K562 (cell line): ENCODE results near the gene SFMBT2. TPM values are rescaled to one million over a fixed set of nuclear protein-coding genes. Genes with fewer than 3 reads are reported as not detected.

Experiments
- ATAC-seq: fragments of 200-7000 bp; cut with Tn5 transposase; 3 replicates; pipeline ENCODE4 v1.9.1; 2020; ENCODE audit warnings: moderate library complexity
- BruUV-seq: library from RNA; stranded (reverse); fragments of 400-500 nt; replicated peaks from 2 replicates; lab custom pipeline; 2021; lab: Mats Ljungman, UMichigan
- CTCF ChIA-PET: fragments of 300-600 bp; formaldehyde crosslinking; extraction: SDS; loops from one replicate; lab custom pipeline; 2021; ENCODE audit warnings: low intra/inter-chr PET ratio; lab: Yijun Ruan, JAX
- POLR2A ChIA-PET: fragments of 300-600, 350-650 bp; sonication (Branson Sonifier 250); formaldehyde crosslinking; extraction: SDS; loops from one replicate; lab custom pipeline; 2021; ENCODE audit warnings: antibody characterized with exemption, inconsistent platforms; lab: Yijun Ruan, JAX
- DNase-seq, 4 experiments: peaks; one replicate each; pipeline versions ENCODE4 v3.0.0 to v3.0.0-alpha.2; 2011 to 2018; ENCODE audit warnings: low spot score in 3 of 4, mixed read lengths in 3 of 4; ENCODE audit errors: extremely low read depth in 1 of 4
- FAIRE-seq: peaks from 2 replicates; lab custom pipeline; 2011; peaks lifted over from hg19 to GRCh38; lab: Jason Lieb, UNC
- H2AFZ ChIP-seq: 2 replicates; pipeline ENCODE4 v1.6.0; 2011; ENCODE audit warnings: low read depth, low read length, control low read depth, inconsistent platforms
- H3K27ac ChIP-seq: fragments of 200-600 bp; 3 replicates; pipeline ENCODE4 v1.8.0; 2011; ENCODE audit warnings: low read depth, mild to moderate bottlenecking, control low read depth, inconsistent platforms, low read length, moderate library complexity, mixed read lengths; ENCODE audit errors: extremely low read depth
- H3K27me3 ChIP-seq, 2 experiments: fragments of 300-600 bp in 1 of 2; 2 replicates in 1 of 2; 3 replicates in 1 of 2; pipeline versions ENCODE4 v1.6.0 to v1.8.0; 2011; ENCODE audit warnings: inconsistent platforms in 2 of 2, low read length in 2 of 2, mild to moderate bottlenecking in 1 of 2, mixed read lengths in 1 of 2, moderate library complexity in 1 of 2; ENCODE audit not compliant: control insufficient read depth in 2 of 2, insufficient read depth in 2 of 2
- H3K36me3 ChIP-seq: fragments of 300-600 bp; 3 replicates; pipeline ENCODE4 v1.8.0; 2011; ENCODE audit warnings: mild to moderate bottlenecking, low read length, inconsistent platforms; ENCODE audit not compliant: control insufficient read depth, insufficient read depth
- H3K4me1 ChIP-seq, 2 experiments: fragments of 200-600 bp in 1 of 2; replicated peaks in 1 of 2; 2 replicates in 1 of 2; 3 replicates in 1 of 2; pipeline versions ENCODE4 v1.5.1 to v1.8.0; 2011; ENCODE audit warnings: inconsistent platforms in 2 of 2, low read length in 2 of 2, mild to moderate bottlenecking in 1 of 2, mixed read lengths in 1 of 2, moderate library complexity in 1 of 2; ENCODE audit not compliant: control insufficient read depth in 2 of 2, insufficient read depth in 2 of 2
- H3K4me2 ChIP-seq: 2 replicates; pipeline ENCODE4 v1.6.1; 2011; ENCODE audit warnings: low read length, control low read depth, inconsistent platforms, mixed read lengths; ENCODE audit not compliant: insufficient read depth
- H3K4me3 ChIP-seq: fragments of 200-600 bp; sonication (generic), shearing (Covaris generic); 2 replicates; pipeline ENCODE4 v1.5.1; 2016; ENCODE audit warnings: control low read depth, inconsistent platforms
- H3K79me2 ChIP-seq: fragments of 200-600 bp; 3 replicates; pipeline ENCODE4 v1.8.0; 2011; ENCODE audit warnings: low read length, inconsistent platforms; ENCODE audit not compliant: control insufficient read depth, insufficient read depth
- H3K9ac ChIP-seq, 2 experiments: 2 replicates each; pipeline versions ENCODE4 v1.6.0 to v1.6.1; 2011; ENCODE audit warnings: low read depth in 2 of 2, low read length in 2 of 2, control low read depth in 1 of 2, inconsistent platforms in 1 of 2, mild to moderate bottlenecking in 1 of 2, mixed read lengths in 1 of 2; ENCODE audit not compliant: insufficient read depth in 1 of 2
- H3K9me1 ChIP-seq: one replicate; pipeline ENCODE4 v1.6.0; 2011; ENCODE audit warnings: inconsistent platforms, mild to moderate bottlenecking, low read length, moderate library complexity; ENCODE audit not compliant: control insufficient read depth, insufficient read depth
- H3K9me3 ChIP-seq: replicated peaks from 2 replicates; pipeline ENCODE4 v1.5.1; 2011; ENCODE audit warnings: low read depth, low read length, inconsistent platforms; ENCODE audit not compliant: control insufficient read depth, insufficient read depth
- H4K20me1 ChIP-seq: replicated peaks from 2 replicates; pipeline ENCODE4 v1.6.1; 2011; ENCODE audit warnings: low read length, inconsistent platforms, mixed read lengths; ENCODE audit not compliant: control insufficient read depth, insufficient read depth
- DPF2 ChIP-seq: fragments of 450-650 bp; IDR thresholded peaks from 2 replicates; pipeline ENCODE4 v1.6.1; 2016
- ELF4 ChIP-seq: fragments of 450-650 bp; formaldehyde crosslinking; IDR thresholded peaks from 2 replicates; pipeline ENCODE4 v1.4.0; 2022; ENCODE audit warnings: missing genetic modification characterization
- GABPB1 ChIP-seq: sonication (generic); formaldehyde crosslinking; IDR thresholded peaks from 2 replicates; pipeline ENCODE4 v1.8.0; 2022; ENCODE audit warnings: mild to moderate bottlenecking, missing genetic modification reagents
- HOMEZ ChIP-seq: fragments of 250-450 bp; sonication (Bioruptor Pico); IDR thresholded peaks from 2 replicates; pipeline ENCODE4 v1.4.0; 2020; ENCODE audit warnings: mild to moderate bottlenecking, moderate library complexity
- MITF ChIP-seq: IDR thresholded peaks from 2 replicates; pipeline ENCODE4 v1.6.1; 2014; ENCODE audit warnings: antibody characterized with exemption
- NONO ChIP-seq, 2 experiments: fragments of 200-400 bp in 1 of 2; fragments of 450-650 bp in 1 of 2; formaldehyde crosslinking in 1 of 2; IDR thresholded peaks; 2 replicates each; pipeline ENCODE4 v1.6.1; 2017; ENCODE audit warnings: low read depth in 2 of 2, mild to moderate bottlenecking in 2 of 2, moderate library complexity in 2 of 2, low read length in 1 of 2
- NR2F6 ChIP-seq: fragments of 450-650 bp; formaldehyde crosslinking; IDR thresholded peaks from 2 replicates; pipeline ENCODE4 v1.4.0; 2020; ENCODE audit warnings: mild to moderate bottlenecking
- RBBP5 ChIP-seq: fragments of 200-600 bp; sonication (generic); IDR thresholded peaks from 2 replicates; pipeline ENCODE4 v1.6.1; 2012; ENCODE audit warnings: borderline replicate concordance, mild to moderate bottlenecking, low read length, control low read depth, inconsistent platforms; ENCODE audit not compliant: insufficient read depth, poor library complexity, severe bottlenecking
- SIX5 ChIP-seq, 2 experiments: IDR thresholded peaks; 2 replicates each; pipeline ENCODE4 v1.6.1; 2011; ENCODE audit warnings: low read length in 2 of 2, borderline replicate concordance in 1 of 2, low read depth in 1 of 2, mild to moderate bottlenecking in 1 of 2, moderate library complexity in 1 of 2; ENCODE audit not compliant: insufficient read depth in 1 of 2
- XRCC5 ChIP-seq: fragments of 200-400 bp; formaldehyde crosslinking; IDR thresholded peaks from 2 replicates; pipeline ENCODE4 v1.6.1; 2017; ENCODE audit warnings: low read depth, mild to moderate bottlenecking, low read length
- ZBTB2 ChIP-seq: fragments of 450-650 bp; IDR thresholded peaks from 2 replicates; pipeline ENCODE4 v1.6.1; 2016; ENCODE audit warnings: antibody characterized with exemption
- ZEB2 ChIP-seq: fragments of 450-650 bp; IDR thresholded peaks from 2 replicates; pipeline ENCODE4 v1.6.1; 2016
- ZNF133 ChIP-seq: fragments of 250-450 bp; sonication (Bioruptor Pico); IDR thresholded peaks from 2 replicates; pipeline ENCODE4 v1.4.0; 2020; ENCODE audit warnings: mild to moderate bottlenecking
- ZNF449 ChIP-seq: fragments of 250-450 bp; sonication (Bioruptor Pico); IDR thresholded peaks from 2 replicates; pipeline ENCODE4 v1.8.0; 2022; ENCODE audit warnings: moderate library complexity, mild to moderate bottlenecking, inconsistent platforms
- WGBS: fragments of 100-300 bp; shearing (Covaris generic); methylation state at CpG from one replicate; pipeline ENCODE4 v1.1.6; 2016; ENCODE audit warnings: low coverage, mixed read lengths; ENCODE audit not compliant: insufficient coverage; ENCODE audit errors: missing lambda C conversion rate; 5-methylcytosine and 5-hydroxymethylcytosine counted together
- in situ Hi-C: fragments of 300-500 bp; cut with MboI; formaldehyde crosslinking; loops from 4 replicates; pipeline ENCODE4 v1.15.0; 2018; ENCODE audit warnings: inconsistent platforms, mixed read lengths
- intact Hi-C: fragments of 100-400 bp; cut with micrococcal nuclease; formaldehyde crosslinking; loops from 2 replicates; pipeline ENCODE4 v1.14.2; 2022
- polyA plus RNA-seq, 8 experiments: library from polyadenylated mRNA; depleted of rRNA in 4 of 8; stranded (reverse) in 5 of 8; unstranded in 3 of 8; fragments of >200 nt; fragmentation: Nextera tagmentation in 2 of 8; fragmentation: Illumina TruSeq in 1 of 8; extraction: Ambion mirVana in 2 of 8; extraction: Trizol in 1 of 8; gene quantifications; 2 replicates each; pipeline versions ENCODE4 v1.2.1 to v1.2.3, GENCODE V29; 2011 to 2014; ENCODE audit warnings: inconsistent platforms in 1 of 8, missing spikeins in 1 of 8
- total RNA-seq, 7 experiments: library from RNA; depleted of rRNA in 6 of 7; stranded (reverse); fragments of >200 nt in 6 of 7; fragmentation: Illumina TruSeq in 2 of 7; extraction: Trizol in 2 of 7; gene quantifications; 2 replicates each; pipeline versions ENCODE4 v1.2.1 to v1.2.3, GENCODE V29; 2011 to 2021; ENCODE audit warnings: low replicate concordance in 1 of 7

SFMBT2 gene
- total and polyA plus RNA-seq, 9 of the 15 experiments (the other 6 are each of a cell fraction or from before 2014, with no cell fraction given) = 1.2 to 13.6 (median 7.6) TPM

- CTCF ChIA-PET = no interaction called here
Measured at GRCh38 chr10:7209458-7209857, 201.4 kb downstream of the SFMBT2 start.

More at GRCh38 chr10:7209458-7209857, 201.4 kb downstream of the SFMBT2 start:
- no peak overlapping the region for H3K4me2 ChIP-seq
- no peak for ATAC-seq
- intact Hi-C loops (no loop called here), in situ Hi-C loops (no loop called here)
- H3K4me3 ChIP-seq = no peak overlapping the region
- no peaks in the 10 kb centered on the region for H4K20me1 ChIP-seq
- H3K9me1 ChIP-seq = no peaks in the 10 kb centered on the region
- BruUV-seq = no TSS peak
- H3K79me2 ChIP-seq = no peaks in the 10 kb centered on the region
- peaks cover 0 to 3% of the 10 kb centered on the region in 2 experiments; a peak in 2 of 5 replicates for H3K4me1 ChIP-seq
- WGBS = 79% methylated on average over 2 of the region's 2 CpGs
- DNase-seq = no peak
- TF ChIP-seq MITF (no peak), ELF4 (CRISPR knock-in tag) (no peak), SIX5 (IDR thresholded peaks at IDR 0.05; ENCODE audit: borderline replicate concordance in 1 of 2, insufficient read depth in 1 of 2, low read depth in 1 of 2, low read length in 2 of 2) (no peak), XRCC5 (no peak), NR2F6 (CRISPR knock-in tag) (no peak), DPF2 (no peak), ZNF449 (no peak), RBBP5 (no peak), ZNF133 (CRISPR knock-in tag) (no peak), NONO (IDR thresholded peaks at IDR 0.05; ENCODE audit: low read depth in 2 of 2, low read length in 1 of 2) (no peak), ZEB2 (no peak), HOMEZ (CRISPR knock-in tag) (no peak), GABPB1 (CRISPR knock-in tag) (no peak), ZBTB2 (no peak)
- no peak for FAIRE-seq
- peaks cover 11% of the 10 kb centered on the region; the same call in 1 of the 3 replicates for H3K36me3 ChIP-seq
- H2AFZ ChIP-seq = no peak overlapping the region
- H3K9ac ChIP-seq = no peak overlapping the region
- no peaks in the 10 kb centered on the region for H3K9me3 ChIP-seq
- no peaks in the 10 kb centered on the region for H3K27me3 ChIP-seq
- no peak overlapping the region for H3K27ac ChIP-seq
- POLR2A ChIA-PET = no interaction called here
